Measurements from ENCODE around the gene TMEM125.

The TMEM125 gene

DNA sequence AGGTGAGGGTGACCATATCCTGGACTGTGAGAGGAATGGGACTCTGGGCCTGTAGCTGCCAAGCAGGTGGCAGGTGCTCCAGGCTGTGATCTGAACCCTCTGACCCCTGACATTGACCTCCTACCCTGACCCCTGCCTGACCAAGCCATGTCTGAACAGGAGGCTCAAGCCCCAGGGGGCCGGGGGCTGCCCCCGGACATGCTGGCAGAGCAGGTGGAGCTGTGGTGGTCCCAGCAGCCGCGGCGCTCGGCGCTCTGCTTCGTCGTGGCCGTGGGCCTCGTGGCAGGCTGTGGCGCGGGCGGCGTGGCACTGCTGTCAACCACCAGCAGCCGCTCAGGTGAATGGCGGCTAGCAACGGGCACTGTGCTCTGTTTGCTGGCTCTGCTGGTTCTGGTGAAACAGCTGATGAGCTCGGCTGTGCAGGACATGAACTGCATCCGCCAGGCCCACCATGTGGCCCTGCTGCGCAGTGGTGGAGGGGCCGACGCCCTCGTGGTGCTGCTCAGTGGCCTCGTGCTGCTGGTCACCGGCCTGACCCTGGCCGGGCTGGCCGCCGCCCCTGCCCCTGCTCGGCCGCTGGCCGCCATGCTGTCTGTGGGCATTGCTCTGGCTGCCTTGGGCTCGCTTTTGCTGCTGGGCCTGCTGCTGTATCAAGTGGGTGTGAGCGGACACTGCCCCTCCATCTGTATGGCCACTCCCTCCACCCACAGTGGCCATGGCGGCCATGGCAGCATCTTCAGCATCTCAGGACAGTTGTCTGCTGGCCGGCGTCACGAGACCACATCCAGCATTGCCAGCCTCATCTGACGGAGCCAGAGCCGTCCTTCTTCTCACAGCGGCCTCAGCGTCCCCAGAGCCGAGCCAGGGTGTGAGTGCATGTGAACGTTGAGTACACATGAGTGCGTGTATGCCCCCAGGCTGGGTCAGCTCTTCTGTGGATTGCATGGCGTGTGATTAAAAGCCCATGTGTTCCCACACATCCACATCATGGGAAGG lies 3.1 kb downstream of the TMEM125 start:
- TF ChIP-seq, protein P1, sequence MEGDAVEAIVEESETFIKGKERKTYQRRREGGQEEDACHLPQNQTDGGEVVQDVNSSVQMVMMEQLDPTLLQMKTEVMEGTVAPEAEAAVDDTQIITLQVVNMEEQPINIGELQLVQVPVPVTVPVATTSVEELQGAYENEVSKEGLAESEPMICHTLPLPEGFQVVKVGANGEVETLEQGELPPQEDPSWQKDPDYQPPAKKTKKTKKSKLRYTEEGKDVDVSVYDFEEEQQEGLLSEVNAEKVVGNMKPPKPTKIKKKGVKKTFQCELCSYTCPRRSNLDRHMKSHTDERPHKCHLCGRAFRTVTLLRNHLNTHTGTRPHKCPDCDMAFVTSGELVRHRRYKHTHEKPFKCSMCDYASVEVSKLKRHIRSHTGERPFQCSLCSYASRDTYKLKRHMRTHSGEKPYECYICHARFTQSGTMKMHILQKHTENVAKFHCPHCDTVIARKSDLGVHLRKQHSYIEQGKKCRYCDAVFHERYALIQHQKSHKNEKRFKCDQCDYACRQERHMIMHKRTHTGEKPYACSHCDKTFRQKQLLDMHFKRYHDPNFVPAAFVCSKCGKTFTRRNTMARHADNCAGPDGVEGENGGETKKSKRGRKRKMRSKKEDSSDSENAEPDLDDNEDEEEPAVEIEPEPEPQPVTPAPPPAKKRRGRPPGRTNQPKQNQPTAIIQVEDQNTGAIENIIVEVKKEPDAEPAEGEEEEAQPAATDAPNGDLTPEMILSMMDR (IDR thresholded peaks at IDR 0.05; ENCODE audit: low read depth, low read length, missing control alignments) = no peak
- H3K4me3 ChIP-seq (replicated peaks; ENCODE audit: low read depth, low read length) = no peak overlapping the region
- no peak for DNase-seq (ENCODE audit: extremely low read depth, low read depth)

DNA sequence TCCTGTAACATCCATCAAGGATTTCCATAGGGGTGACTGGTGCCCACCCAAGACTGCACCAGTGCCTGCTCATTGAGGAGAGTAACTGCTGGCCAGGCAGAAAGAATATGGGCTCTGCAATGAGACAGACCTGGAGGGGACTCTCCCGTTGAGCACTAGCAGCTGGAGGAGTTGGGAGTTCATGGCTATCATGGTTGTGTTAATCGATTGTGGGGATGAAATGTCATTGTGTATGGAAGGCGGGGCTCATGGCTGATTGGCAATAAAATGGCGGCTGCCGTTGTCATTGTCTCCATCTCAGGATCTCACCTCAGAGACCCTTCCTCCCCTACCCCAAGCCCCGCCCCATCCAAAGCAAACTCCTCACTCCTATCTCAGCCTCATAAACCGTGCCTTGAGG lies 3.9 kb downstream of the TMEM125 start:
- DNase-seq (ENCODE audit: extremely low read depth, low read depth) = no peak
- H3K4me3 ChIP-seq (replicated peaks; ENCODE audit: low read depth, low read length) = no peak overlapping the region
- TF ChIP-seq, protein P1 (IDR thresholded peaks at IDR 0.05; ENCODE audit: low read depth, low read length, missing control alignments) = no peak

DNA sequence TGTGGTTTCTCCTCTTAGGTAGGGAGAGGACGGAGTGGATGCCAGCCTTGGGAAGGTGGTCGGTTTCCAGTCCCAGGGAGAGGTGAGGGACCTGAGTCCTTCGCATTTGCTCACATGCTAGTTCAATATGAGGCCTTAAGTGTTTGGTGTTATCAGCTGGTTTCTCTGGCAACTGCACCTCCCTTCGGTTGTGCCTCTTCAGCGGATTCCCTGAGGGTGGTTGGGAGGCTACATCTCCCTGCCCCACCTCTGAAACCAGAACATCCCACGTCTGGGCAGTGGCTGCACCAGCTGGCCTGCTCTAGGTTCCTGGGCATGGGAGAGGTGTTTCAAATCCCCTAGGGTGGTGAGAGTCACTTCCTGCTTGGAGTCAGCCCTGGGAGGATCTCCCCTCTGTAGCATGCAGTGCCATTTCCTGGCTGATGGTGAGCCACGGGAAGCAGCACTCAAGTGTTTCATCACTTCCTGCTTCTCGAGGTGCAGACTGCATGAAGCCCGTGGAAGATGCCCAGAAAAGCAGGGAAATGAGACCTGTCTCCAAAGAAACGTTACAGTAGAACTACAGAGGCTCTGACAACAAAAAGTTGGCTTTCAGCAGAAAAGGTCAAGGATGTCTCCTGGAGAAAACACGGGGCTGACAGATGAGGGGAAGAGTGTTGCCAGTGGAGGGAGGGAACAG lies 4.5 kb downstream of the TMEM125 start:
- H3K4me3 ChIP-seq (replicated peaks; ENCODE audit: low read depth, low read length) = no peak overlapping the region
- DNase-seq (ENCODE audit: extremely low read depth, low read depth) = no peak
- TF ChIP-seq, protein P1 (IDR thresholded peaks at IDR 0.05; ENCODE audit: low read depth, low read length, missing control alignments) = no peak

- TF ChIP-seq, protein P1 (IDR thresholded peaks at IDR 0.05; ENCODE audit: low read depth, low read length, missing control alignments) = no peak
- DNase-seq (ENCODE audit: extremely low read depth, low read depth) = no peak
These were observed 5.0 kb downstream of the TMEM125 start for GRCh38 chr1:43274804-43275180.

GRCh38 chr1:43275826-43276620 lies 6.2 kb downstream of the TMEM125 start:
- H3K4me3 ChIP-seq (replicated peaks; ENCODE audit: low read depth, low read length) = no peak overlapping the region
- no peak for DNase-seq (ENCODE audit: extremely low read depth, low read depth)
- TF ChIP-seq, protein P1 (IDR thresholded peaks at IDR 0.05; ENCODE audit: low read depth, low read length, missing control alignments) = no peak

More at GRCh38 chr1:43274804-43275180, 5.0 kb downstream of the TMEM125 start:
- no peak overlapping the region for H3K4me3 ChIP-seq (replicated peaks; ENCODE audit: low read depth, low read length)

- no peak overlapping the region for H3K4me3 ChIP-seq (replicated peaks; ENCODE audit: low read depth, low read length)
- no peak for DNase-seq (ENCODE audit: extremely low read depth, low read depth)
- TF ChIP-seq, protein P1 (IDR thresholded peaks at IDR 0.05; ENCODE audit: low read depth, low read length, missing control alignments) = no peak
These were observed 6.9 kb downstream of the TMEM125 start for GRCh38 chr1:43276673-43277072.
